Activated T-helper 1 cell treated with anti-CD3 and anti-CD28 coated beads, Interleukin-2, amount 50 U/mL, for 16 hours (primary cell): ENCODE results near the gene DLGAP1.
"Not testable (repeated sequence)": the region's sequence is repeated elsewhere in the genome, so short reads cannot be mapped to it uniquely, and the experiment has no call there.

Source experiments
- DNase-seq, 2 donors: peaks; one replicate each; pipeline ENCODE4 v3.0.0-alpha.2; 2020; ENCODE audit warnings: low read depth in 1 of 2, low spot score in 1 of 2

The DLGAP1 gene

DNA sequence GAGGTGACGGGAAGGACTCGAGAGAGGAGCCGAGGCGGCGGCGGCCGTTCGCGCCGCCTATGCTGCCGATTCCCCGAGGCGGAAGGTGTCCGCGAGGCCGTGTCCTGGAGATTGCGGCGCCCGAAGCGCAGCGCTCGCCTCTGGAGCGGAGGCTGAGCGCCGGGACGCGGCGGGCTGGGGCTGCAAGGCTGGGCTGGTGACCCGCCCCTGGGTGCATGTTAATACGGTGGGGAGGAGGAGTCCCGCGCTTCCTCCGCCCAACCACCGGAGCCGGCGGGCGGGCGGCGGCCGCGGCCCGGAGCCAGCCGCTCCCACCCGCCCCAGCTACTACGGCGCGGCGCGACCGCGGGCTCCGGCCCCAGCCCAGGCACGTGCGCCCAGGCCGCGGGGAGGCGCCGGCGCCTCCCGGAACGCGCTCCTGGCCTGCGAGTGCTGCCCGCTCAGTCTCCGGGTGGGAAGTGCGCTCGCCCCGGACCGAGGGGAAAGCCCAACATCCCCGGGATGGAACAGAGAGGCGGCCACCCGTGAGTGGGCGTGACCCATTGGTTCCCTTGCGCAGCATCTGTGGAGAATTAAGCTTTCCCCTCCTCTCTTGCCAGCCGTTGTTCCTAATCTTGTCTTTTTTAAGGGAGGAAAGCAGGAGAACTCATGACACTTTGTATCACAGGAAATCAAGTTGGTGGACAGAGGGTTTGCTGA, at the start of gene DLGAP1:
DLGAP1 (minus strand) TSS at position 195 of the 699 bp plus-strand sequence.
- DNase-seq, result no peak

DNA sequence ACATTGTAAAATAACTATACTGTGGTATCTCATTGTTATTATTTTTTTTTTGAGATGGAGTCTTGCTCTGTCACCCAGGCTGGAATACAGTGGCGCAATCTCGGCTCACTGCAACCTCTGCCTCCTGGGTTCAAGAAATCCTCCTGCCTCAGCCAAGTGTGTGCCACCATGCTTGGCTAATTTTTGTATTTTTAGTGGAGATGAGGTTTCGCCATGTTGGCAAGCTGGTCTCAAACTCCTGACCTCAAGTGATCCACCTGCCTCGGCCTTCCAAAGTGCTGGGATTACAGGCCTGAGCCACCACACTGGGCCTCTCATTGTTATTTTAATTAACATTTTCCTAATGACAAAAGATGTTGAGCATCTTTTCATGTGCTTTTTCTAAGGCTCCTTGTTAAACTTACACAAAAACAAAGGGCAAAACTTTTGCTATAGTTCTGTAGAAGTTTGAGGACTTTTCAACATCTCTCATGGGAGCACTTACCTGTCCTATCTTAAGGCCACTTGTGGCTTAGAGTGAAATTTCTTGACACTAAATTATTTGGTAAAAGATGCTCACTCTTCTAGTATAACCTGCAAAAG, 39.7 kb upstream of the DLGAP1 start:
- not testable (repeated sequence) for DNase-seq

DNA sequence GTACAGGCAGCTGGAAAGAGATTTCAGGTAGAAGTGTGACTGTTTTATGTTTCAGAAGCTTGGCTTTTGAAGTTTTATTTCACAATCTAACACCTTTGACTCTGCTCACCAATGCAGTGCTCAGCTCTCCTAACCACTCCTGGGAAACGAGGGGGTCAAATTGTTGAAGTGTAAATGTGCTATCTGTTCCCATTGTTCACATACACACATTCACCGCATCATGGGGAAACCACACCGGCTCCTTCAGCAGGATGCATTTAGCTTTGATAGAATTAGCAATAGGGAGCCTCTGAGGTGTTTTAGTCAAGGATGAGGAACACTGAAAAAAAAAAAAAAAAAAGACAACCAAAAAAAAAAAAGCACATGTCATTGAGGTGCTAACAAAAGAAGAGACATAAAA, 13.4 kb upstream of the DLGAP1 start:
- no peak for DNase-seq

DNA sequence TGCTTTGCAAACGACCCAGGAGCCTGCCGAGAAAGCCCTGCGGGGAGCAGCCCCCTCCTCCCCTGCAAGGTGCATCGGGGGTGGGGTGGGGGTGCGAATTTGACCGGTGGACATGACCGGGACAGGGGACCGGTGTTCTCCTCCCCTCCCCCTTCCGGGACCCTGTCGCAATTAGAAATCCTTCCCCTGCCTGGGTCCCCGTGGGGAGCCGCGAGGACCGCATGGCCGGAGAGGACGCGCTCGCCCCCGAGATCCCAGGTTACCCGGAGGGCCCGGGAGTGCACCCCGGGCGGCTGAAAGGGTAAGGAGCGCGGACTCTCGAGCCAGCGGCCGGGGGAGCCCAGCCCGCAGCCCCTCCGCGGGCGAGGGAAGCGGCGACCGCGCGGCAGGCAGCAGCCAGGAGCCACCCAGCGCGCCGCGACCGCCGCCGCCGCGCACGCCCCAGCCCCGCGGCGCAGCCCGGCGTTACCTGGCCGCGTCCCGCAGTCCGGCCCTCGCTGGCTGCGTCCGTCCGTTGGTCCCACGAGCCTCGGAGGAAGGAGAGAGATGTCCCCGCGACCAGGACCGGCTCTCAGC, 482 bp downstream of the DLGAP1 start:
- no peak for DNase-seq

DNA sequence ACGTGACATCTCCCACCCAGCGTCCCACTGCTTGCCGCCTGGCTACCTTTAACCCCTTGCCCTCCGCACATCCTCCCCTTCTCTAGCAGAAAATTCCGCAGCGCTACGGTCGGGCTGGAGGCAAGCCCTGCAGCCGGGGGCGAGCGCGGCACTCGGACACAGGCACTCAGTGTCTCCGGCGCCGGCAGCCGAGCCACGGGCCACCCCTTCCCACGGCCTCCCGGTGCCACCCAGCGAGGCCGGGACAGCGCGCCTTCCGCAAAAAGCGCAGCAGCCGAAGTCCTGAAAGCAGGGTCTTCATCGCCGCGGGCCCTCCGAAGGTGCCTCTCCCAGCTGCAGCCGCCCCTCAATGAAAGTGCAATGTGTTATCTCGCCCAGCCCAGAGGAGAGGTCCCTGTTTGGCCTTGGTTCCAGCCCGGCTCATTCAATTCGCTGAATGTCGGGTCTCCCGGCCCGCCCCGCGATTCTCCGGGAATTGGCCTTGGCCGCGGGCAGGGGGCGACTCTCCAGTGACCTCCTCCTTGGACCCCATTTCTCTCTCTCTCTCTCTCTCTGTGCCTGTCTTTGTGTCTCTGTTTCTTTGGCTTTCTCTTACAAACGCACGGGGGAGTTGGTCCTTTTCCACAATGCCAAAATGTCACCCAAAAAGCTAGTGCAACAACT, 1.1 kb downstream of the DLGAP1 start:
- no peak for DNase-seq

DNA sequence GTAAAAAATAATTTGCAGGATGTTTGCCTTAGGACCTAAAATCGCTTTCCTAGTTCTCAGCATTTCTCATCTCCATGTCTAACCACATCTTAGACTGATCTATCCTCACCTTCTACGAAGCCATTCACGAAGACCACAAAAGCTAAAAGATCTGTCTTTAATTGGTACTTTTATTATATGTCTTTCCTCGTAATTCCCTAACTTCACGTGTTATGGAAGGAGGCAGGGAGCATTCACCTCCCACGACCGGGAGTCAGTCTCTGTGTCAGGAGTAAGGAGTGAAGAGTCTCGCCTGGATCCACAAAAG, 1.6 kb downstream of the DLGAP1 start:
- no peak for DNase-seq

DNA sequence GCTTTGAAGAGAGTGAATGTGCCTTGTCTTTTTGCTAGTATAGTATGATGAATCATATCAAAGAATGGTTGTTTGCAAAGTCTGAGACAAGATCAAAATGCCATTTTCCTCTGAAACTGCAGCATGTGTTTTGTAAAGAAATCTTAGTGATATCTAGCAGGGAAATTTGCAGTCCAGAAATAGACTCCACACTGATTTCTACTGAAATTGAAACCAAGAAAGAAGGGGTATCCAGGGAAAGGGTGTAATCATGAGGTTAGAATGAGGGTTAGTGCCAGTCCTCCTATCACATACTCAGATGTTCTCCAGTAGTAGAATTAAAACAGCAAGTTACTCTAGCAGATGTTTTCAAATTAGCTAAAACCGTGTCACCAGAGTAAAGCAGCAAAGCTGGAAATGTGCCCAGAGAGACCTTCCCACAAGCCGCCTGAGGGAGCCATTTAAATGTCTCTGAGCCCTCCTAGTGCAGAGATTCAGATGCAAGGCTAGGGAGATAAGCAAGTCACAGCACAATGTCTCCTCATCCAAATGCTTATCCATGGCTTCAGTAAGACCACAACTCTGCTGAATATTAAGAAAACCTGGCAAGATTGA, 4.9 kb downstream of the DLGAP1 start:
- no peak for DNase-seq

DNA sequence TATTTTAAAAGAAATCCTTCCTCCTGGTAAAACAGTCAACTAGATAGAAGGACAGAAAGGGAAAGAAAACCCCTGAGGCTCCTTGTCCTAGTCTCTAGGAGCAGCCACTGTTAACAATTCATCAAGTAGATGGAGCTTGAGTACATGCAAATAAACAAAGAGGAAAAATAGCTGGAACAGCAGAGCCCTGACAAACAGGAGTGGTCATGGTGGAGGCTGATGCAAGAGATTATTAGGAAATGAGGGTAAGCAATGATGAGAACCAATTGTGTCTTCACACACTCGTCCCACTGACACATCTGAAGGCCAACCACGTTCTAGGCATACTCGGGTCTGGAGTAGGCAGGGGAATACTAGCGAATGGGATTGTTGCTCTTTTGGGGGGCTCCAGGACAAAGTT, 9.2 kb downstream of the DLGAP1 start:
- DNase-seq, result no peak

DNA sequence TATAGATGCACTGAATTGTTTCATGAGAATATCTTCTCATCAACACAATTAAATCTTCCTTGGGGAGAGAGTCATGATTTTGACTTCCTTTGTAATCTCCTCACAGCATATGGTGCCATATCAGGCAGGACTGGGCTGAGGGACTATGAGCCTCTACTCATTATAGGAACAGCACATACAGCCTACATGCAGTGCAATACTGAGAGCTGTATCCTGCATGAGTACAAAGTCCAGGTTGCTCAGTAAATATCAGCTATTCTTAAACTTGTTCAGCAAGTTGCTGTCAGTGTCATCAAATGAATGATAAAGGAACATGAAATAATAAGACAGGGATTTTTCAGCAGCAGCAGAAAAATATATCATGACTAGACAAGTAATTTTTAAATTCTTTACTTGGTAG, 10.8 kb downstream of the DLGAP1 start:
- DNase-seq, result no peak

DNA sequence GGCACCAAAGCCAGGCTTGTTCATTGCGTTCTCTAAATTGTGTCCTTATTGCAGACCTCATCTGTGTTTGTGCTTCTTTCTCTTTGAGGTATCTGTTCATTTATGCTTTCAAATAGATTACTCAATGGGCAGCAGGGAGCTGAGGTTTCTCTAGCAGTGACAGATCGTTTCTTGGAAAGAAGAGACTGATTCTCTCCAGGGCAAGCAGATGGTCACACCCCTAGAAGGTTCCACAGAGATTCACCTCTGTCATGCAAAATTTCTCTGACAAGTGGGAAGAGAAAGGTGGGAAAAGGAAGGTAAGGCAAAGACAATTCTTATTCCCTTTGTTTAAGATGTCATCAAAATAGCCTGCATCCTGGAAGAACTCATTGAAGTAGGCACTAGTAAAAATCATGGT, 14.0 kb downstream of the DLGAP1 start:
- no peak for DNase-seq

DNA sequence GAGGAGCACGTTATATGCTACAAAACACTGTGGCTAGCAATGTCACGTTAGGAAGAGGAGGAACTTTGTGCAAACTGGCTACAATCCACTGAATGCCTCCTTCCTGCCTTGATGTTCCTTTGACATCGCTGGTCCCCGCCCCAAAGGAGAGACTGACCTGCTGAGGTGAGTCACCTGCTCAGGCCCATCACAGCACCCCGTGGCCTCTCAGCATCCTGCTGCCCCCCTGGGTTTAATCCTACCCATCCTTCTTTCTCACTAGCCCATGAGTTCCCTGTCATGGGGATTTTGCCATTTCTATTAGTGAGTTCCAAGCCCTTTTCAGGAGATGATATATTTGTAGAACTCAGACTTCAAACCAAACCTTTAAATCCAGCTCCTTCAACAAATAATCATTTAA, 16.2 kb downstream of the DLGAP1 start:
- DNase-seq, result no peak

DNA sequence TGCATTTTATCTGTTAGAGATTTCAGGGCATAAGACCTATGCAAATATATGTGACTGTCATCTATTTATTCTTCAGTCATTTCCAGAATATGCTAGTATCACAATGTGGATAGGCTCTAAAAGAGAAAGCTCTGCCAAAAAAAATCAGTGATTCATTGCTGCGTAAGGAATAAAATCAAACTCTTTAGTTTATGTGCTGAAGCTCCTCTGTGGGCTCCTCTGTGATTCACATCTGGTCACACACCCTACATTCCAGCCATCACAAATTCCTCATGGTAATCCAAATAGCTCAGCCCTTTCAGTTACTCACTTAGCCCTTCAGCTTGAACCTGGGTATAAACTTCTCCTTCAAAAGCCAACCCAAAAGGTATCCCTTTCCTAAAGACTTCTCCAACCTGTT, 21.4 kb downstream of the DLGAP1 start:
- DNase-seq, result no peak

DNA sequence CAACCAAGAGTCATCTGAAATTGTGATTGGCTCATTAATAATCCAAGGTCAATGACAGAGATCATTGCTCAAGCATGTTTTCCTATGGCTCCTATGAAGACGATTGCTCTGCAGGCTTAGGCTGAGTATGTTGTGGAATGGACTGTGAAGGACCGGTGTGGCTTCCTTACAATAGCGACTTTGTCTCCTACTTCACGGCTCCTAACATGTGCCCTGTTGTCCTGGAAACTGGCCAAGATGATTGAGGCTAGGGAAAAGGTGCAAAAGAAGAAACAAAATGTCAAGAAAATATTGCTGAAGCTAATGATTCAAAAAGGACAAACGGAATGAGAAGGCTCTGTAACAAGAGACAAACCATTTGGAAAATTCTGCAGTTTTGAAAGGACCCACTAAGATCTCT, 24.3 kb downstream of the DLGAP1 start:
- DNase-seq, result no peak

DNA sequence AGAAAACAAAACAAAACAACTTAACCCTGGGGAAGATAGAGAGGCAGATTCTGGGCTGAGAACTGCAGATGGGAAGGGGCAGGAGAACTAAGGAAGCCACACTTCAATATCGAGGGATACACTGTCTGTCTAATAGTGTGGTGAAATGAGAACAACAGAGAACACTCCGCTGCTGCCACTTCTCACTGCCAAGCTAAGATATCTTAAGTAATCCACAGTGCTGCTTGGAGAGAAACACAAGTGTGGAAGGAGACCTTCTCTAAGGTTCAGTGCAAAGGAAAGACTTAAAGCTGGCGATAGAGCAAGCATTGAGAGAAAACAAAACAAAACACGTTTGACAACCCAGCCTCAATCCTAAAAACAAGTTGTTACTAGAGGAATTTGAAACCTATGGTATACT, 37.4 kb downstream of the DLGAP1 start:
- DNase-seq, result no peak

DNA sequence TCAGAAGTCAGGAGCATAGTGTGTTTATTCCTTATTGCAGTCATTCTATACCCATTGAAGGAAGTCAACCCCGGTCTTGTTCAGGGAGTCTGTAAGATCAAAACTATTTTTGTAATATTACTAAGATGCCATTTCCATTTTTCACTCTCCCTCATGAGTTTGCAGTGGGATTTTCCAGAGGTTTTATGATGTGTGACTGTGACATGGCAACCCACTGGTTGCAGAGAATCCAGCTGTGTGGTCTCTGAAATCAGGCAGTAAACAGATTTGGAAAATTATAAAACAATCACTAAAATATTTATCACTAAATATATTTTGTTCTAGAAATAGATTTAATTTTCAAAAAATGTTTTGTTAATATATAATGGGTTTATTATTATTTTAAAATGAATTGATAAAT, 38.1 kb downstream of the DLGAP1 start:
- no peak for DNase-seq

DNA sequence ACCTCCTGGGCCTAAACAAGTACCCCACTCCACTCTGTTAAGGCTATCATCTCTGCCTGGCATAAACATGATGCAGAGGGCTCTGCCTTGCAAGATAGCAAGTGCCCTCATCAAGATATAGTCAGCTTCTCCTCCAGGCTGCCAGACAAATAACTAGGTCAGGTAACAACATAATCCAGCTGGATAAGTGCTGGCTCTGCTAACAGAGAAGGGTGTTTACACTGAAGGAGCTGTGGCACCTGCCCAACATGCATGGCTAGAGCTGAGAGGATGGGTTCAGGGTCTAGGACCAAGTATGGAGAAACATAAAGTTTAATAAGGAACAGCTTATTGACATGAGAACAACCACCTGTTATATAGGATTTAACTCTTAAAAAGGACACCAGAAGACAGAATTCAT, 42.8 kb downstream of the DLGAP1 start:
- no peak for DNase-seq

DNA sequence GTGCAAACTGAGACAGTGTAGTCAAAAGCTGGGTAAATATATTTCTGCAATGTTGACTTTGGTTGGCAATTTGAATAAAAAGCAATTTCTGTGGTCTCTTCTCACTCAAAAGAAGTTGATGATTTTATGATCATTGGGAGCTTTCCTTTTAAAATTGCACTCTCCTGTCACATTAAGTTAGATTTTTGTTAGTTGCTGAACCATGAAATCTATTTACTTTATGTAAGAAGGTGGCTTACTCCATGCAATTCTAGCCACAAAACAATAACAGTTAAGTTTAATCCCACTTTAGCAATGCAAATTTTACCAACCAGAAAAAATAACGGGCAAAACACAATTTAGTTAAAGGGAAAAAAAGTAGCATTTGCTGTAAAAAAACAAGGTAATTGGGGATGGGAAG, 48.3 kb downstream of the DLGAP1 start:
- no peak for DNase-seq

DNA sequence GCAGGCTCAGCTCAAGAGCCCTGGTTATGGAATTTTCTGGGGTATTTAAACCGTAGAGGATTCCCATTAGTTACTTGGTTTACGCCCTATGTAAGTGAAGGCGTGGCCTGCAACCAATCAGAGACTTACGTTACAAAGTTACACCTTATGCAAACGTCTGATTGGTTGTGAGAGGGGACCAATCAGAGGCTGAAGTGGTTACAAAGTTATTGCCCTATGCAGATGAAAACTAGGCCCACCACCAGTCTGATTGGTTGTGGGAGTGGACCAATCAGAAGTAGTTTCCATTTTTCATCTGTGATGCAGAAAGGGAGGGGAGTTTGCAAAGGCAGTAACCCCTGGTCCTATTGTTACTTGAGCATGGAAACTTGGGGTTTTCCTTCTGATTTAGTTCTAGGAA, 49.1 kb downstream of the DLGAP1 start:
- DNase-seq, result no peak

DNA sequence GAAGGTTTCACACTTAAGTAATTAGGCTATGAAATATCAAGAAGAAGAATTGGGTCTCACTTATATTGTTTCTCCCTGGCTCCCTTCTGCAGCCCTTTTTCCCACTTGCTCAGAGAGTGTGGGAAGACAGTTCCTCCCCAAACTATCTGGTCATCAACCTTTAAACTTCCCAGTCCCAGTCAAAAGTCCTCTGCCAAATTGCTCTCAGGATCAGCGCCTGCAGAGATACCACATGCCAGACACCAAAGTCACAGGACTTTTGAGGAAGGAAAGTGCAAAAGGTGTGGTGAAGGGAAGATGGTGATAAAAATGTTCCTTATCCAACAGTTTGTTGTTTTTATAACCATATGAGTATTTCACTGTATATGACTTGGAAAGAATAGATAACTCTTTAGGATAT, 51.3 kb downstream of the DLGAP1 start:
- no peak for DNase-seq

DNA sequence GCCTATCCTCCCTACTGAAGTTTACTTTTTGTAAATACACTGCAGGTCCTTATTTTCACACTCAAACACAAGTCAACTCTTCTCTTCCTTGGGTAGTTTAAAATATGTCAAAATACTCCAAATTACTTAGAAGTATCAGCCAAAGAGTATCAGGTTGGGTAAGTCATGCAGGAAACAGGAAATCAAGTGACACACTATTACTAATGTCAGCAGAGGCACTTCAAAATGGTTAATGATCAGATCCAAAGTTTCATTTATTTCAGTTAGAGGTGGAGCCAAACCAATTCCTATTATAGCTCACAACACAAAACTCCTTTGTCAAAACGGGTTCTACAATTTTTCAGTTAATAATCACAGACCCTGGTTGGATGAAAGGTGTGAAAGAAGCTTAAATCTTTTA, 54.2 kb downstream of the DLGAP1 start:
- DNase-seq, result no peak

DNA sequence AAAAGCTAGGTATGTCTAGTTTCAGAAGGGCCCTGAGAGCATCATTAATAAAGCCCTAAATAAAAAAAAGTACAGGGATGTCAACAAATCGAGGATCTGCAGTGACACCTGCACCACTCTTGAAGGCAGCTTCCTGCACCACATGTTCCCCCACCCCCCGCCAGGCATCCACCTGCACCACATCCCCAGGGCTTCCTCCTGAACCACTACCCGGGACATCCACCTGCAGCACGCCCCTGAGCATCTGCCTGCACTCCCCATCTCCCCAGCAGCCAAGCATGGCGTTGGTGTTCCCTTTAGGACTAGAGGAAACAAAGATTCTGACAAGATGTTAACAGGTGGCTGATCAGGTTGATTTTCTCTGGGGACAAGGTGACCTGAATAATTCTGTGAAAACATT, 55.2 kb downstream of the DLGAP1 start:
- DNase-seq, result no peak

DNA sequence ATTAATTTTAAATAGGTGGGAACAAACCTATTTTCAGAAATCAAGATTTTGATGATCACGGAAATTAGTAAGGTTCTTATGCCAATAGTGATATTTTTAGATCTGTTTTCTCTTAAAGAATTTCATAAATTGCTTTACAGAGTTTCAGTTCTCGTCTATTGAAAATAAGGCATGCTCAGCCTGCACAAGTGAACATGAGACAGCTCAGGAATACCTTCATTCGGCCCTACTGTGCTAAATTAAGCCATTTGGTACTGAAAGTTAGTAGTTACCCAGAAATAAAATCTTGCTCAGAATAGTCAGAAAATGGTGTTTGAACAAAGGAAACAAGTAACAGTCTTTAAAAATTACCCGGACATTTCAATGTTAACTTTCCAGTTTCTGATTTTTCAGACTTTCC, 60.4 kb downstream of the DLGAP1 start:
- no peak for DNase-seq
